ENCODE data around the gene ADPRH.

Gene ADPRH

GRCh38 chr3:119541547-119541946, 37.7 kb upstream of the ADPRH start:
- ChIA-PET CTCF (no interaction called here), POLR2A (no interaction called here)
- no peak for DNase-seq (ENCODE audit: extremely low spot score)
- TF ChIP-seq SP1 (IDR thresholded peaks at IDR 0.05) (no peak), HDGF (IDR thresholded peaks at IDR 0.05; ENCODE audit: borderline replicate concordance) (no peak), ZNF384 (IDR thresholded peaks at IDR 0.05) (no peak), LEF1 (IDR thresholded peaks at IDR 0.05; ENCODE audit: borderline replicate concordance) (no peak), CTBP1 (IDR thresholded peaks at IDR 0.05; ENCODE audit: borderline replicate concordance) (no peak), ELF4 (IDR thresholded peaks at IDR 0.05) (no peak), FOXA1 (IDR thresholded peaks at IDR 0.05) (no peak), L3MBTL2 (conservative IDR thresholded peaks at IDR 0.05) (no peak), PKNOX1 (IDR thresholded peaks at IDR 0.05) (no peak), FOXM1 (IDR thresholded peaks at IDR 0.05; ENCODE audit: borderline replicate concordance) (no peak), BHLHE40 (IDR thresholded peaks at IDR 0.05; ENCODE audit: borderline replicate concordance) (no peak), TARDBP (IDR thresholded peaks at IDR 0.05) (no peak)

DNA sequence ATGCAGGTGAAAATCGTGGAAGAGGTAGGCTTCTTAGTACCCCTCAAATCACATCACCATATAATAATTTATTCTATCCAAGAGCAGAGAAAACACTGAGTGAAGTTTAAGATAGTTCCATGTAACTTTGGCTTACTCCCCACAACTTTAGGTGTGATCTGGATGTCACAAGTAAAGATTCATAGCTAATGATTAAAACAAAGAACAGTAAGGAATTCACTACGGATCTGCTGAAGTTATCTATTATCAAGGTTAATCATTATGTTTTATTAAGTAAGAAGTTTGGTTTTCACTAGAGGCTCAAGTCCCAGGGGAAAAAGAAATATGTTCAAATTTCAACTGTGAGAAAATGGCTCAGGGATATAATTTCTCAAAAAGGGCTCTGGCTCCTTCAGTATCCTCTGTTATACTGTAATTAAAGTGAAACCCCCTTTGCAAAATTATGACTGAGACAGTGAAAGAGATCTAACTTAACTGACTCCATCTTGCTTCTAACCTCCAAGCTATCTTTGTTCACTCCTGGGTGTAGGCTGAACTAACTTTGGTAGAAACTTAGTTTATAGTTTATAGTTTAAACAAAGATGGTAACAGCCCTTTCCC, 37.0 kb upstream of the ADPRH start:
- ChIA-PET CTCF (no interaction called here), POLR2A (no interaction called here)
- TF ChIP-seq ARNT (IDR thresholded peaks at IDR 0.05) (no peak), SP1 (IDR thresholded peaks at IDR 0.05) (no peak), CTBP1 (IDR thresholded peaks at IDR 0.05; ENCODE audit: borderline replicate concordance) (no peak), FOXK2 (IDR thresholded peaks at IDR 0.05) (no peak), LEF1 (IDR thresholded peaks at IDR 0.05; ENCODE audit: borderline replicate concordance) (no peak)

GRCh38 chr3:119543147-119543546, 36.1 kb upstream of the ADPRH start:
- ChIA-PET POLR2A (no interaction called here), CTCF (no interaction called here)
- no peak for DNase-seq (ENCODE audit: extremely low spot score)
- no peak for TF ChIP-seq FOXK2 (IDR thresholded peaks at IDR 0.05)
- TF ChIP-seq ELF4 (IDR thresholded peaks at IDR 0.05), result no peak
- no peak for TF ChIP-seq CTBP1 (IDR thresholded peaks at IDR 0.05; ENCODE audit: borderline replicate concordance)
- TF ChIP-seq LEF1 (IDR thresholded peaks at IDR 0.05; ENCODE audit: borderline replicate concordance), result no peak
- no peak for TF ChIP-seq ZNF384 (IDR thresholded peaks at IDR 0.05)
- no peak for TF ChIP-seq NFRKB (IDR thresholded peaks at IDR 0.05)
- no peak for TF ChIP-seq FOXM1 (IDR thresholded peaks at IDR 0.05; ENCODE audit: borderline replicate concordance)
- TF ChIP-seq FOXA1 (IDR thresholded peaks at IDR 0.05), result no peak
- no peak for TF ChIP-seq TARDBP (IDR thresholded peaks at IDR 0.05)
- TF ChIP-seq BHLHE40 (IDR thresholded peaks at IDR 0.05; ENCODE audit: borderline replicate concordance), result no peak
- no peak for TF ChIP-seq ARNT (IDR thresholded peaks at IDR 0.05)
- TF ChIP-seq L3MBTL2 (conservative IDR thresholded peaks at IDR 0.05), result no peak
- TF ChIP-seq SP1 (IDR thresholded peaks at IDR 0.05), result no peak
- no peak for TF ChIP-seq PKNOX1 (IDR thresholded peaks at IDR 0.05)
- TF ChIP-seq HDGF (IDR thresholded peaks at IDR 0.05; ENCODE audit: borderline replicate concordance), result no peak

More for the DNA sequence above, 37.0 kb upstream of the ADPRH start:
- DNase-seq (ENCODE audit: extremely low spot score), result no peak

GRCh38 chr3:119547227-119547626, 32.1 kb upstream of the ADPRH start:
- no peak for TF ChIP-seq ZNF384 (IDR thresholded peaks at IDR 0.05)
- no peak for TF ChIP-seq FOXM1 (IDR thresholded peaks at IDR 0.05; ENCODE audit: borderline replicate concordance)
- TF ChIP-seq SP1 (IDR thresholded peaks at IDR 0.05), result no peak
- no peak for TF ChIP-seq PKNOX1 (IDR thresholded peaks at IDR 0.05)
- TF ChIP-seq CTBP1 (IDR thresholded peaks at IDR 0.05; ENCODE audit: borderline replicate concordance), result no peak
- TF ChIP-seq SUZ12 (IDR thresholded peaks at IDR 0.05), result no peak
- POLR2A ChIA-PET, result no interaction called here
- CTCF ChIA-PET, result no interaction called here
- no peak for DNase-seq (ENCODE audit: extremely low spot score)

DNA sequence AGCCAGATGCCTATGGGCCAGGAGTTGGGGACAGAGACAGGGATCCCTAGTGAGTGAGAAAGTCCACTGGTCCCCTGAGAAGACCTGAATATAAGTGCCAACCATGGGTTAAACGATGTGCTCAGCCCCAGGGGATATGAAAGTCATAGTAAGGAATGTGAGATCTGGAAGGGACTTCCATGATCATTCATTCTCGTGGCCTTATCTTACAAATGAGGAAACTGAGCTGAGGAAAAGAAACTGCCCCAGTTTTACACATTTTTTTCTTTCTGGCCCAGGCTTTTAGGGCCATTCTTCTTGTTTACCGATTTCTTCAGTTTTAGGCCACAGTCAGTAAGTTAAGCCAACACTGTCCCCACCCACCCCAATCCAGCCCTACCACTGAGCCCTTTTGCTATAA, 31.0 kb upstream of the ADPRH start:
- TF ChIP-seq ZNF384 (IDR thresholded peaks at IDR 0.05) (no peak), BHLHE40 (IDR thresholded peaks at IDR 0.05; ENCODE audit: borderline replicate concordance) (no peak), TARDBP (IDR thresholded peaks at IDR 0.05) (no peak), PKNOX1 (IDR thresholded peaks at IDR 0.05) (no peak), NFRKB (IDR thresholded peaks at IDR 0.05) (no peak), FOXA1 (IDR thresholded peaks at IDR 0.05) (no peak), HDGF (IDR thresholded peaks at IDR 0.05; ENCODE audit: borderline replicate concordance) (no peak)
- no peak for DNase-seq (ENCODE audit: extremely low spot score)
- CTCF ChIA-PET, result no interaction called here
- POLR2A ChIA-PET, result no interaction called here

- ChIA-PET CTCF (no interaction called here), POLR2A (no interaction called here)
- DNase-seq (ENCODE audit: extremely low spot score), result no peak
- TF ChIP-seq ZNF384 (IDR thresholded peaks at IDR 0.05), result no peak
- no peak for TF ChIP-seq TARDBP (IDR thresholded peaks at IDR 0.05)
- TF ChIP-seq SUZ12 (IDR thresholded peaks at IDR 0.05), result no peak
- no peak for TF ChIP-seq CTBP1 (IDR thresholded peaks at IDR 0.05; ENCODE audit: borderline replicate concordance)
- no peak for TF ChIP-seq FOXK2 (IDR thresholded peaks at IDR 0.05)
These were observed 28.9 kb upstream of the ADPRH start for GRCh38 chr3:119550192-119550910.

Data from HEK293T (cell line).